SK-N-SH (cell line): ENCODE measurements around the gene CHML. TPM values are rescaled to one million over a fixed set of nuclear protein-coding genes. Genes with fewer than 3 reads are reported as not detected.

Source experiments
- CTCF ChIA-PET: fragments of 300-600, 350-600 bp; formaldehyde crosslinking; extraction: SDS; loops from one replicate; lab custom pipeline; 2021; lab: Yijun Ruan, JAX
- POLR2A ChIA-PET: fragments of 350-600 bp; sonication (Branson Sonifier 250); formaldehyde crosslinking; extraction: SDS; loops from one replicate; lab custom pipeline; 2020; ENCODE audit warnings: antibody characterized with exemption, inconsistent platforms; lab: Yijun Ruan, JAX
- DNase-seq: peaks from one replicate; pipeline ENCODE4 v3.0.0; 2012
- H2AFZ ChIP-seq: fragments of 200-600 bp; sonication (generic); 2 replicates; pipeline ENCODE4 v1.8.1; 2016; ENCODE audit warnings: antibody characterized with exemption, mild to moderate bottlenecking, low read depth
- H3F3A ChIP-seq: fragments of 200-600 bp; sonication (generic); replicated peaks from 2 replicates; pipeline ENCODE3; 2016; ENCODE audit warnings: antibody characterized with exemption, mild to moderate bottlenecking; ENCODE audit not compliant: insufficient read depth
- H3K27ac ChIP-seq, 2 experiments: fragments of 200-500 bp in 1 of 2; fragments of 200-600 bp in 1 of 2; sonication (Bioruptor generic) in 1 of 2; sonication (generic), shearing (Covaris generic) in 1 of 2; 2 replicates each; pipeline versions ENCODE4 v1.5.1 to v1.6.1; 2014 to 2016; ENCODE audit warnings: low read depth in 2 of 2, inconsistent platforms in 1 of 2, low read length in 1 of 2, mild to moderate bottlenecking in 1 of 2, mixed read lengths in 1 of 2
- H3K27me3 ChIP-seq: fragments of 200-600 bp; sonication (generic), shearing (Covaris generic); 2 replicates; pipeline ENCODE4 v1.6.1; 2016; ENCODE audit warnings: mixed run types; ENCODE audit not compliant: insufficient read depth
- H3K36me3 ChIP-seq, 2 experiments: fragments of 200-500 bp in 1 of 2; fragments of 200-600 bp in 1 of 2; sonication (Bioruptor generic) in 1 of 2; sonication (generic) in 1 of 2; replicated peaks in 1 of 2; 2 replicates each; pipeline versions ENCODE3 to v1.5.1; 2014 to 2016; ENCODE audit warnings: low read length in 1 of 2, mild to moderate bottlenecking in 1 of 2; ENCODE audit not compliant: insufficient read depth in 2 of 2, control insufficient read depth in 1 of 2
- H3K4me1 ChIP-seq, 2 experiments: fragments of 200-500 bp in 1 of 2; fragments of 200-600 bp in 1 of 2; sonication (Bioruptor generic) in 1 of 2; sonication (generic), shearing (Covaris generic) in 1 of 2; 2 replicates each; pipeline versions ENCODE4 v1.5.1 to v1.6.1; 2014 to 2016; ENCODE audit warnings: low read depth in 1 of 2, low read length in 1 of 2, mixed run types in 1 of 2; ENCODE audit not compliant: insufficient read depth in 2 of 2, control insufficient read depth in 1 of 2
- H3K4me2 ChIP-seq: fragments of 200-600 bp; sonication (generic), shearing (Covaris generic); 2 replicates; pipeline ENCODE4 v1.6.1; 2017; ENCODE audit warnings: mixed run types
- H3K4me3 ChIP-seq, 2 experiments: fragments of 200-500 bp in 1 of 2; fragments of 200-600 bp in 1 of 2; sonication (Bioruptor generic) in 1 of 2; sonication (generic), shearing (Covaris generic) in 1 of 2; 2 replicates each; pipeline versions ENCODE4 v1.5.1 to v1.8.1; 2014 to 2016; ENCODE audit warnings: low read depth in 2 of 2, inconsistent platforms in 1 of 2, low read length in 1 of 2, mild to moderate bottlenecking in 1 of 2, mixed read lengths in 1 of 2, moderate library complexity in 1 of 2
- H3K79me2 ChIP-seq: fragments of 200-600 bp; sonication (generic); 2 replicates; pipeline ENCODE4 v1.8.1; 2017; ENCODE audit warnings: mild to moderate bottlenecking; ENCODE audit not compliant: insufficient read depth
- H3K9ac ChIP-seq: fragments of 200-600 bp; sonication (generic); 2 replicates; pipeline ENCODE4 v1.6.1; 2017; ENCODE audit warnings: mixed run types
- H3K9me2 ChIP-seq: fragments of 200-600 bp; sonication (generic); 2 replicates; pipeline ENCODE4 v1.6.1; 2017; ENCODE audit warnings: mixed run types
- H3K9me3 ChIP-seq: fragments of 200-600 bp; sonication (generic); 2 replicates; pipeline ENCODE4 v1.6.1; 2017; ENCODE audit warnings: mixed run types, mild to moderate bottlenecking, moderate library complexity
- H4K20me1 ChIP-seq: fragments of 200-600 bp; sonication (generic); 2 replicates; pipeline ENCODE4 v1.6.1; 2017; ENCODE audit warnings: mild to moderate bottlenecking, mixed run types; ENCODE audit not compliant: insufficient read depth
- EP300 ChIP-seq, 2 experiments: IDR thresholded peaks; 2 replicates each; pipeline versions ENCODE4 v1.4.0 to v1.6.1; 2012; ENCODE audit warnings: borderline replicate concordance in 1 of 2, low read depth in 1 of 2, low read length in 1 of 2
- EZH2phosphoT487 ChIP-seq: fragments of 200-600 bp; sonication (generic); IDR thresholded peaks from 2 replicates; pipeline ENCODE4 v1.6.1; 2017; ENCODE audit warnings: low read depth, mixed run types, mild to moderate bottlenecking, antibody characterized with exemption, moderate library complexity, borderline replicate concordance
- FOXM1 ChIP-seq: IDR thresholded peaks from 2 replicates; pipeline ENCODE4 v1.4.0; 2012; ENCODE audit warnings: low read depth, mild to moderate bottlenecking
- GABPA ChIP-seq: IDR thresholded peaks from 2 replicates; pipeline ENCODE4 v1.4.0; 2012; ENCODE audit warnings: low read depth, mild to moderate bottlenecking
- GATA2 ChIP-seq: sonication (generic); formaldehyde crosslinking; IDR thresholded peaks from 2 replicates; pipeline ENCODE4 v1.5.0; 2020; ENCODE audit warnings: mild to moderate bottlenecking, missing genetic modification reagents
- IRF3 ChIP-seq: fragments of 150-350 bp; IDR thresholded peaks from 2 replicates; pipeline ENCODE4 v1.6.1; 2016; ENCODE audit warnings: mild to moderate bottlenecking, low read depth, low read length
- JUND ChIP-seq: IDR thresholded peaks from 2 replicates; pipeline ENCODE4 v1.4.0; 2012
- MAX ChIP-seq: IDR thresholded peaks from 2 replicates; pipeline ENCODE4 v1.4.0; 2012; ENCODE audit warnings: low read depth
- MEF2A ChIP-seq: IDR thresholded peaks from 2 replicates; pipeline ENCODE4 v1.4.0; 2012; ENCODE audit warnings: low read depth, borderline replicate concordance
- MXI1 ChIP-seq: IDR thresholded peaks from 2 replicates; pipeline ENCODE4 v1.6.1; 2012; ENCODE audit warnings: mild to moderate bottlenecking, low read depth, low read length, improper control_type of control experiment
- NFIC ChIP-seq: IDR thresholded peaks from 2 replicates; pipeline ENCODE4 v1.4.0; 2012; ENCODE audit warnings: borderline replicate concordance
- NRF1 ChIP-seq: IDR thresholded peaks from 2 replicates; pipeline ENCODE4 v1.6.1; 2012; ENCODE audit warnings: low read depth, mild to moderate bottlenecking, low read length
- PBX3 ChIP-seq: IDR thresholded peaks from 2 replicates; pipeline ENCODE4; 2012
- POLR2AphosphoS5 ChIP-seq: IDR thresholded peaks from 2 replicates; pipeline ENCODE4 v1.6.1; 2012; ENCODE audit warnings: low read depth, low read length
- RCOR1 ChIP-seq: fragments of 150-350 bp; IDR thresholded peaks from 2 replicates; pipeline ENCODE4 v1.6.1; 2017; ENCODE audit warnings: antibody characterized with exemption, low read length
- REST ChIP-seq: IDR thresholded peaks from 2 replicates; pipeline ENCODE4 v1.6.1; 2012; ENCODE audit warnings: mild to moderate bottlenecking, low read depth, low read length, moderate library complexity
- RXRA ChIP-seq: IDR thresholded peaks from 2 replicates; pipeline ENCODE4 v1.4.0; 2012; ENCODE audit warnings: low read depth, mild to moderate bottlenecking, borderline replicate concordance
- TEAD4 ChIP-seq: IDR thresholded peaks from 2 replicates; pipeline ENCODE4 v1.4.0; 2012; ENCODE audit warnings: mild to moderate bottlenecking, borderline replicate concordance; ENCODE audit not compliant: insufficient read depth
- USF1 ChIP-seq: IDR thresholded peaks from 2 replicates; pipeline ENCODE4 v1.4.0; 2012; ENCODE audit warnings: low read depth, borderline replicate concordance
- YY1 ChIP-seq: IDR thresholded peaks from 2 replicates; pipeline ENCODE4 v1.4.0; 2012; ENCODE audit warnings: low read depth, mild to moderate bottlenecking
- WGBS: methylation state at CpG from one replicate; pipeline ENCODE4 v1.1.6; 2017; ENCODE audit warnings: low lambda C conversion rate; 5-methylcytosine and 5-hydroxymethylcytosine counted together
- polyA plus RNA-seq, 3 experiments: library from polyadenylated mRNA; depleted of rRNA; stranded (reverse); fragments of >200 nt; gene quantifications; 2 replicates each; pipeline ENCODE4 v1.2.3, GENCODE V29; 2012

CHML gene
- polyA plus RNA-seq, 1 of the 3 experiments (the other 2 are of a cell fraction): 3.0 TPM

GRCh38 chr1:241624935-241625334, 15.2 kb downstream of the CHML start (continued):
- TF ChIP-seq MAX (no peak), MXI1 (no peak), EZH2phosphoT487 (no peak), IRF3 (no peak), NRF1 (no peak)

- H3K4me1 ChIP-seq: no peaks in the 10 kb centered on the region; a peak in 1 of 4 replicates
- ChIA-PET POLR2A (no interaction called here), CTCF (interaction anchor here (1.1 to 3.1 kb wide), 2 partner anchors 12 to 212 kb away, joined by 5 to 12 read pairs; no protein-coding TSS in a partner anchor)
- peaks cover 1% of the 10 kb centered on the region for H3F3A ChIP-seq
- H3K36me3 ChIP-seq: peaks cover 0 to 2% of the 10 kb centered on the region in 2 experiments
- 93% methylated on average over 5 of the region's 5 CpGs for WGBS
- no peak overlapping the region for H2AFZ ChIP-seq
- no peak overlapping the region for H3K27ac ChIP-seq
- H3K79me2 ChIP-seq: no peaks in the 10 kb centered on the region
- H3K9ac ChIP-seq: no peak overlapping the region
- TF ChIP-seq USF1 (no peak), REST (no peak), YY1 (no peak), EP300 (IDR thresholded peaks at IDR 0.05; ENCODE audit: borderline replicate concordance in 1 of 2, low read depth in 1 of 2, low read length in 1 of 2) (no peak), PBX3 (no peak), EZH2phosphoT487 (no peak), RXRA (no peak), NRF1 (no peak), NFIC (no peak), MXI1 (no peak), RCOR1 (no peak), TEAD4 (no peak), JUND (no peak), GABPA (no peak), POLR2AphosphoS5 (no peak), GATA2 (CRISPR knock-in tag) (no peak), MEF2A (no peak), FOXM1 (no peak)
- no peak for DNase-seq
- H3K4me3 ChIP-seq: no peak overlapping the region
- H3K4me2 ChIP-seq: no peak overlapping the region
- no peaks in the 10 kb centered on the region for H3K9me2 ChIP-seq
- no peaks in the 10 kb centered on the region for H4K20me1 ChIP-seq
- no peaks in the 10 kb centered on the region for H3K27me3 ChIP-seq
- H3K9me3 ChIP-seq: no peaks in the 10 kb centered on the region
Measured at GRCh38 chr1:241622669-241623068, 17.5 kb downstream of the CHML start.
